PFSK-1 (cell line): ENCODE results near the gene OFD1.

Experiments used
- FOXP2 ChIP-seq: optimal IDR thresholded peaks from 2 replicates; pipeline ENCODE3; 2011; ENCODE audit warnings: borderline replicate concordance, control low read depth, inconsistent platforms; ENCODE audit not compliant: insufficient read depth; ENCODE audit errors: extremely low read length, extremely low read depth
- POLR2AphosphoS5 ChIP-seq: IDR thresholded peaks from 2 replicates; pipeline ENCODE4 v1.6.1; 2012; ENCODE audit warnings: low read depth, mild to moderate bottlenecking, control low read depth, low read length, moderate library complexity
- REST ChIP-seq, 2 experiments: IDR thresholded peaks; 2 replicates each; pipeline versions ENCODE4 v1.6.1 to v1.8.0; 2011 to 2012; ENCODE audit warnings: low read depth in 2 of 2, low read length in 2 of 2, control low read depth in 1 of 2, inconsistent platforms in 1 of 2, mild to moderate bottlenecking in 1 of 2, moderate library complexity in 1 of 2; ENCODE audit not compliant: insufficient read depth in 1 of 2
- SIN3A ChIP-seq: IDR thresholded peaks from 2 replicates; pipeline ENCODE4 v1.6.1; 2012; ENCODE audit warnings: mild to moderate bottlenecking, low read length, moderate library complexity, borderline replicate concordance; ENCODE audit not compliant: insufficient read depth
- TAF1 ChIP-seq: IDR thresholded peaks from 2 replicates; pipeline ENCODE4 v1.6.1; 2012; ENCODE audit warnings: low read length, control low read depth, borderline replicate concordance; ENCODE audit not compliant: insufficient read depth

- TF ChIP-seq SIN3A (no peak), REST (IDR thresholded peaks at IDR 0.05; ENCODE audit: insufficient read depth in 1 of 2, low read depth in 2 of 2, low read length in 2 of 2) (no peak), POLR2AphosphoS5 (no peak), TAF1 (no peak), FOXP2 (no peak)
These were observed 44.4 kb downstream of the OFD1 start for GRCh38 chrX:13778916-13779315.
